IMR-90 (cell line): ENCODE data around the gene HOXD13. TPM values are rescaled to one million over a fixed set of nuclear protein-coding genes. Genes with fewer than 3 reads are reported as not detected.

ENCODE experiments used
- ATAC-seq: fragments of 200-7000 bp; cut with Tn5 transposase; 2 replicates; pipeline ENCODE4 v1.9.1; 2020; ENCODE audit warnings: low read depth, mild to moderate bottlenecking, moderate library complexity
- BruUV-seq: library from RNA; stranded (reverse); fragments of 400-500 nt; replicated peaks from 2 replicates; lab custom pipeline; 2021; lab: Mats Ljungman, UMichigan
- CTCF ChIA-PET: fragments of 300-600 bp; formaldehyde crosslinking; extraction: SDS; loops from one replicate; lab custom pipeline; 2021; ENCODE audit warnings: antibody characterized with exemption; lab: Yijun Ruan, JAX
- POLR2A ChIA-PET: fragments of 300-600 bp; sonication (Branson Sonifier 250); formaldehyde crosslinking; loops from one replicate; lab custom pipeline; 2022; ENCODE audit warnings: antibody characterized with exemption; ENCODE audit not compliant: unreplicated experiment; lab: Charles Lee
- DNase-seq: peaks from one replicate; pipeline ENCODE4 v3.0.0; 2013
- H2AFZ ChIP-seq: replicated peaks from 2 replicates; pipeline ENCODE3; 2013; ENCODE audit warnings: low read length, mild to moderate bottlenecking; ENCODE audit not compliant: poor library complexity
- H2AK5ac ChIP-seq: 2 replicates; pipeline ENCODE4 v1.6.1; 2013; ENCODE audit warnings: low read depth, low read length, inconsistent platforms
- H2AK9ac ChIP-seq: replicated peaks from 2 replicates; pipeline ENCODE3; 2013; ENCODE audit warnings: mild to moderate bottlenecking, low read depth, low read length, moderate library complexity; ENCODE audit not compliant: poor library complexity
- H2BK120ac ChIP-seq: 2 replicates; pipeline ENCODE4 v1.6.1; 2013; ENCODE audit warnings: low read depth, low read length, inconsistent platforms
- H2BK15ac ChIP-seq: 3 replicates; pipeline ENCODE4 v1.6.1; 2013; ENCODE audit warnings: low read depth, low read length, inconsistent platforms
- H2BK20ac ChIP-seq: 2 replicates; pipeline ENCODE4 v1.6.1; 2013; ENCODE audit warnings: low read depth, mild to moderate bottlenecking, inconsistent platforms, low read length, moderate library complexity
- H2BK5ac ChIP-seq: 2 replicates; pipeline ENCODE4 v1.6.1; 2013; ENCODE audit warnings: mild to moderate bottlenecking, low read depth, low read length, inconsistent platforms; ENCODE audit not compliant: poor library complexity, severe bottlenecking
- H3K14ac ChIP-seq: replicated peaks from 2 replicates; pipeline ENCODE4 v1.6.1; 2013; ENCODE audit warnings: low read depth, low read length, inconsistent platforms
- H3K18ac ChIP-seq: 2 replicates; pipeline ENCODE4 v1.6.1; 2013; ENCODE audit warnings: low read depth, low read length, control low read depth
- H3K23ac ChIP-seq: 2 replicates; pipeline ENCODE4 v1.6.1; 2013; ENCODE audit warnings: low read depth, low read length, inconsistent platforms
- H3K27ac ChIP-seq: 2 replicates; pipeline ENCODE4 v1.5.1; 2013; ENCODE audit warnings: mild to moderate bottlenecking, control low read depth, low read length; ENCODE audit not compliant: insufficient read depth
- H3K27me3 ChIP-seq: 2 replicates; pipeline ENCODE4 v1.6.1; 2013; ENCODE audit warnings: low read length; ENCODE audit not compliant: control insufficient read depth, insufficient read depth
- H3K36me3 ChIP-seq: 2 replicates; pipeline ENCODE4 v1.6.1; 2013; ENCODE audit warnings: low read length, mixed read lengths; ENCODE audit not compliant: control insufficient read depth, insufficient read depth
- H3K4ac ChIP-seq: 2 replicates; pipeline ENCODE4 v1.6.1; 2013; ENCODE audit warnings: low read depth, low read length, inconsistent platforms
- H3K4me1 ChIP-seq: 2 replicates; pipeline ENCODE4 v1.6.1; 2013; ENCODE audit warnings: low read length, mixed read lengths; ENCODE audit not compliant: control insufficient read depth, insufficient read depth
- H3K4me2 ChIP-seq: 2 replicates; pipeline ENCODE4 v1.6.1; 2013; ENCODE audit warnings: low read depth, mild to moderate bottlenecking, control low read depth, low read length, moderate library complexity
- H3K4me3 ChIP-seq: 2 replicates; pipeline ENCODE4 v1.5.1; 2013; ENCODE audit warnings: low read depth, mild to moderate bottlenecking, control low read depth, low read length, moderate library complexity; ENCODE audit not compliant: insufficient read depth
- H3K56ac ChIP-seq: 2 replicates; pipeline ENCODE4 v1.6.1; 2013; ENCODE audit warnings: low read length, inconsistent platforms; ENCODE audit not compliant: insufficient read depth; ENCODE audit errors: extremely low read depth
- H3K79me1 ChIP-seq, 2 experiments: 2 replicates each; pipeline ENCODE4 v1.6.1; 2013; ENCODE audit warnings: low read length in 2 of 2, inconsistent platforms in 1 of 2, low read depth in 1 of 2
- H3K9ac ChIP-seq: 2 replicates; pipeline ENCODE4 v1.6.1; 2013; ENCODE audit warnings: low read depth, low read length, control low read depth
- H3K9me1 ChIP-seq: 2 replicates; pipeline ENCODE4 v1.6.1; 2013; ENCODE audit warnings: low read length, inconsistent platforms; ENCODE audit not compliant: insufficient read depth
- H3K9me3 ChIP-seq: 2 replicates; pipeline ENCODE4 v1.6.1; 2013; ENCODE audit warnings: low read length; ENCODE audit not compliant: control insufficient read depth, insufficient read depth
- H4K20me1 ChIP-seq: 2 replicates; pipeline ENCODE4 v1.6.1; 2013; ENCODE audit warnings: low read length, inconsistent platforms; ENCODE audit not compliant: insufficient read depth
- H4K5ac ChIP-seq: 2 replicates; pipeline ENCODE4 v1.6.1; 2013; ENCODE audit warnings: mild to moderate bottlenecking, low read depth, low read length, control low read depth
- H4K8ac ChIP-seq, 2 experiments: 2 replicates each; pipeline ENCODE4 v1.6.1; 2013; ENCODE audit warnings: low read depth in 2 of 2, low read length in 2 of 2, control low read depth in 1 of 2, inconsistent platforms in 1 of 2
- H4K91ac ChIP-seq: 2 replicates; pipeline ENCODE4 v1.6.1; 2013; ENCODE audit warnings: low read depth, low read length, inconsistent platforms; ENCODE audit not compliant: insufficient read depth
- BHLHE40 ChIP-seq: fragments of 150-350 bp; IDR thresholded peaks from 2 replicates; pipeline ENCODE4 v1.6.1; 2016; ENCODE audit warnings: mild to moderate bottlenecking, low read depth, low read length
- CEBPB ChIP-seq: IDR thresholded peaks from 2 replicates; pipeline ENCODE4 v1.6.1; 2012; ENCODE audit warnings: low read depth, low read length, improper control_type of control experiment
- CHD1 ChIP-seq: IDR thresholded peaks from 2 replicates; pipeline ENCODE4 v1.6.1; 2012; ENCODE audit warnings: low read depth, low read length, improper control_type of control experiment
- CTCF ChIP-seq: conservative IDR thresholded peaks from 2 replicates; pipeline ENCODE4 v1.5.1; 2012; ENCODE audit warnings: mild to moderate bottlenecking, low read depth, low read length, improper control_type of control experiment
- FOS ChIP-seq: fragments of 150-350 bp; IDR thresholded peaks from 2 replicates; pipeline ENCODE4 v1.6.1; 2016; ENCODE audit warnings: low read depth, low read length
- MAFK ChIP-seq: IDR thresholded peaks from 2 replicates; pipeline ENCODE4 v1.6.1; 2012; ENCODE audit warnings: low read depth, low read length, improper control_type of control experiment
- MXI1 ChIP-seq: IDR thresholded peaks from 2 replicates; pipeline ENCODE4 v1.6.1; 2012; ENCODE audit warnings: low read depth, mild to moderate bottlenecking, low read length, moderate library complexity, borderline replicate concordance
- NFE2L2 ChIP-seq: fragments of 150-350 bp; IDR thresholded peaks from 2 replicates; pipeline ENCODE4 v1.6.1; 2016; ENCODE audit warnings: low read depth, mild to moderate bottlenecking, low read length
- RAD21 ChIP-seq: IDR thresholded peaks from 2 replicates; pipeline ENCODE4 v1.6.1; 2012; ENCODE audit warnings: low read length, improper control_type of control experiment
- RCOR1 ChIP-seq: IDR thresholded peaks from 2 replicates; pipeline ENCODE4 v1.6.1; 2012; ENCODE audit warnings: mild to moderate bottlenecking, low read length, improper control_type of control experiment; ENCODE audit not compliant: insufficient replicate concordance
- RFX5 ChIP-seq: IDR thresholded peaks from 2 replicates; pipeline ENCODE4 v1.8.0; 2012; ENCODE audit warnings: low read depth, mild to moderate bottlenecking, low read length, moderate library complexity
- SMC3 ChIP-seq: fragments of 150-350 bp; IDR thresholded peaks from 2 replicates; pipeline ENCODE4 v1.6.1; 2016; ENCODE audit warnings: low read depth, mild to moderate bottlenecking, antibody characterized with exemption, low read length, moderate library complexity
- WGBS, 2 experiments: methylation state at CpG; one replicate each; pipeline versions ENCODE4 v1.1.5 to v1.1.7; 2013; ENCODE audit warnings: missing lambda C conversion rate in 2 of 2; ENCODE audit not compliant: insufficient read length in 1 of 2; ENCODE audit errors: extremely low coverage in 2 of 2; 5-methylcytosine and 5-hydroxymethylcytosine counted together
- dilution Hi-C: fragments of 300-500 bp; cut with HindIII; formaldehyde crosslinking; loops from one replicate; pipeline ENCODE4 v1.14.3; 2018; ENCODE audit warnings: low sequenced_read_pairs; ENCODE audit not compliant: unreplicated experiment
- in situ Hi-C: fragments of 300-500 bp; cut with MboI; formaldehyde crosslinking; loops from 3 replicates; pipeline ENCODE4 v1.14.3; 2019; ENCODE audit warnings: low sequenced_read_pairs, inconsistent platforms, mixed read lengths
- intact Hi-C: fragments of 100-400 bp; cut with micrococcal nuclease; formaldehyde crosslinking; loops from 2 replicates; pipeline ENCODE4 v1.10.0; 2022
- polyA plus RNA-seq, 3 experiments: library from polyadenylated mRNA; depleted of rRNA; stranded (reverse); fragments of >200 nt; gene quantifications; 2 replicates each; pipeline ENCODE4 v1.2.3, GENCODE V29; 2012; ENCODE audit warnings: low replicate concordance in 1 of 3
- total RNA-seq: library from RNA; depleted of rRNA; stranded (reverse); fragments of >200 nt; gene quantifications from 2 replicates; pipeline ENCODE4 v1.2.3, GENCODE V29; 2012
- TF ChIP-seq, protein P1 (sequence below): fragments of 150-350 bp; IDR thresholded peaks from 2 replicates; pipeline ENCODE4 v1.6.1; 2016; ENCODE audit warnings: low read depth, mild to moderate bottlenecking, low read length, moderate library complexity, borderline replicate concordance
- TF ChIP-seq, protein P2 (sequence below): fragments of 150-350 bp; IDR thresholded peaks from 2 replicates; pipeline ENCODE4 v1.6.1; 2017; ENCODE audit warnings: mild to moderate bottlenecking, antibody characterized with exemption, low read length, low read depth

Gene HOXD13
- total and polyA plus RNA-seq, 2 of the 4 experiments (the other 2 are of a cell fraction), result not detected

GRCh38 chr2:176124110-176124946 lies 31.8 kb downstream of the HOXD13 start:
- Histone ChIP-seq H4K91ac (no peak overlapping the region), H3K56ac (no peak overlapping the region), H2AFZ (no peak overlapping the region), H3K4me3 (no peak overlapping the region), H3K27ac (no peak overlapping the region), H3K9me1 (no peaks in the 10 kb centered on the region), H3K4me1 (no peaks in the 10 kb centered on the region), H4K8ac (no peak overlapping the region), H3K14ac (no peak overlapping the region), H3K9ac (no peak overlapping the region), H2BK120ac (no peak overlapping the region), H4K20me1 (no peaks in the 10 kb centered on the region; the same call in 1 of the 2 replicates), H3K36me3 (no peaks in the 10 kb centered on the region), H3K18ac (no peak overlapping the region), H3K9me3 (peaks cover 3% of the 10 kb centered on the region; the same call in 1 of the 2 replicates), H3K23ac (no peak overlapping the region), H4K5ac (no peak overlapping the region), H2AK5ac (no peak overlapping the region), H3K4me2 (no peak overlapping the region), H2BK5ac (no peak overlapping the region), H2BK15ac (no peak overlapping the region), H3K27me3 (peaks cover 92% of the 10 kb centered on the region), H2BK20ac (no peak overlapping the region), H3K79me1 (no peaks in the 10 kb centered on the region), H2AK9ac (no peak overlapping the region), H3K4ac (no peak overlapping the region)
- intact Hi-C loops, result no loop called here
- 4% methylated on average over 7 of the region's 34 CpGs; no CpG with 5 or more reads in 1 of the 2 experiments for WGBS, 2 experiments
- ChIA-PET POLR2A (no interaction called here), CTCF (no interaction called here)
- in situ Hi-C loops, result loop anchor here (10.0 kb wide), 2 partner anchors 330 to 1030 kb away; no protein-coding TSS in a partner anchor
- no TSS peak for BruUV-seq
- no peak for ATAC-seq
- no peak for DNase-seq
- dilution Hi-C loops, result no loop called here
- TF ChIP-seq CEBPB (no peak), CTCF (no peak), NFE2L2 (no peak), SMC3 (no peak), CHD1 (no peak), MAFK (no peak), RFX5 (no peak), RCOR1 (no peak), FOS (no peak), RAD21 (no peak), MXI1 (no peak), BHLHE40 (no peak)
- TF ChIP-seq, protein P1, sequence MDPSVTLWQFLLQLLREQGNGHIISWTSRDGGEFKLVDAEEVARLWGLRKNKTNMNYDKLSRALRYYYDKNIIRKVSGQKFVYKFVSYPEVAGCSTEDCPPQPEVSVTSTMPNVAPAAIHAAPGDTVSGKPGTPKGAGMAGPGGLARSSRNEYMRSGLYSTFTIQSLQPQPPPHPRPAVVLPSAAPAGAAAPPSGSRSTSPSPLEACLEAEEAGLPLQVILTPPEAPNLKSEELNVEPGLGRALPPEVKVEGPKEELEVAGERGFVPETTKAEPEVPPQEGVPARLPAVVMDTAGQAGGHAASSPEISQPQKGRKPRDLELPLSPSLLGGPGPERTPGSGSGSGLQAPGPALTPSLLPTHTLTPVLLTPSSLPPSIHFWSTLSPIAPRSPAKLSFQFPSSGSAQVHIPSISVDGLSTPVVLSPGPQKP, result no peak
- TF ChIP-seq, protein P2, sequence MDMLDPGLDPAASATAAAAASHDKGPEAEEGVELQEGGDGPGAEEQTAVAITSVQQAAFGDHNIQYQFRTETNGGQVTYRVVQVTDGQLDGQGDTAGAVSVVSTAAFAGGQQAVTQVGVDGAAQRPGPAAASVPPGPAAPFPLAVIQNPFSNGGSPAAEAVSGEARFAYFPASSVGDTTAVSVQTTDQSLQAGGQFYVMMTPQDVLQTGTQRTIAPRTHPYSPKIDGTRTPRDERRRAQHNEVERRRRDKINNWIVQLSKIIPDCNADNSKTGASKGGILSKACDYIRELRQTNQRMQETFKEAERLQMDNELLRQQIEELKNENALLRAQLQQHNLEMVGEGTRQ, result no peak
